ENCODE results near the gene ST6GALNAC4.

Gene ST6GALNAC4

GRCh38 chr9:127943731-127944144, 26.9 kb upstream of the ST6GALNAC4 start:
- TF ChIP-seq REST (IDR thresholded peaks at IDR 0.05; ENCODE audit: insufficient read depth in 1 of 2, low read depth in 2 of 2, low read length in 2 of 2), result no peak
- no peak for TF ChIP-seq FOXP2 (optimal IDR thresholded peaks at IDR 0.05; ENCODE audit: borderline replicate concordance, extremely low read depth, extremely low read length, insufficient read depth)
- TF ChIP-seq TAF1 (IDR thresholded peaks at IDR 0.05; ENCODE audit: borderline replicate concordance, insufficient read depth, low read length), result no peak
- TF ChIP-seq SIN3A (IDR thresholded peaks at IDR 0.05; ENCODE audit: borderline replicate concordance, insufficient read depth, low read length), result no peak
- no peak for TF ChIP-seq POLR2AphosphoS5 (IDR thresholded peaks at IDR 0.05; ENCODE audit: low read depth, low read length)

DNA sequence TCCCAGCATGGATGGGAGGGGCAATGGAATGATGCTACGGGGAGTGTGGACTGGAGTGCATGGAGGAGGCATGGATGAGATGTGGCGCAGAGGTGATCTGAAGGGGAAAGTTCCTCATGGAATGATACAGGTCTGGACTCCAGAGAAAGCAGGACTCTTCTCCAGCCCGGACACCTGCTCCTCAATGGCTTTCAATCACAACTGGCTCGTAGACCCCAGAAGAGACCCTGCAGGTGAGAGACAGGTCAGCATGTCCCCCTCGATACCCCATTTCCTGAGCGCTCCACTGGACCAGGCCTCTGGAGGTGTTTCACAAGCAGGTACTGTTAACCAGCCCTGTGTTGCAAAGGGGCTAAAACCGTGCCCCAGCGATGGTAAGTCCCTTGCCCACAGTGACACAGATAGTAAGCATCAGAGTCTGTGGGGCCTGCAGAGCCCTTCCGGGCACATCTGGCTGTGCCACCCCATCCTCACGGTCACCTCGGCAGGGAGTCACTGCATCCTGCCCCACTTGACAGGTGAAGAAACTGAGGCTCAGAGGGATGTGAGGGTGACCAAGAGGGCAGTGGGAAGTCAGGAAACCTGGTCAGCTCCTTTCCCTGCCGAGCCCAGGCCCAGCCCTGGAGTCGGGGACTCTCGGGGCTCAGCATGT, 26.3 kb upstream of the ST6GALNAC4 start:
- TF ChIP-seq SIN3A (IDR thresholded peaks at IDR 0.05; ENCODE audit: borderline replicate concordance, insufficient read depth, low read length) (no peak), REST (IDR thresholded peaks at IDR 0.05; ENCODE audit: insufficient read depth in 1 of 2, low read depth in 2 of 2, low read length in 2 of 2) (no peak), POLR2AphosphoS5 (IDR thresholded peaks at IDR 0.05; ENCODE audit: low read depth, low read length) (no peak), FOXP2 (optimal IDR thresholded peaks at IDR 0.05; ENCODE audit: borderline replicate concordance, extremely low read depth, extremely low read length, insufficient read depth) (no peak), TAF1 (IDR thresholded peaks at IDR 0.05; ENCODE audit: borderline replicate concordance, insufficient read depth, low read length) (no peak)

DNA sequence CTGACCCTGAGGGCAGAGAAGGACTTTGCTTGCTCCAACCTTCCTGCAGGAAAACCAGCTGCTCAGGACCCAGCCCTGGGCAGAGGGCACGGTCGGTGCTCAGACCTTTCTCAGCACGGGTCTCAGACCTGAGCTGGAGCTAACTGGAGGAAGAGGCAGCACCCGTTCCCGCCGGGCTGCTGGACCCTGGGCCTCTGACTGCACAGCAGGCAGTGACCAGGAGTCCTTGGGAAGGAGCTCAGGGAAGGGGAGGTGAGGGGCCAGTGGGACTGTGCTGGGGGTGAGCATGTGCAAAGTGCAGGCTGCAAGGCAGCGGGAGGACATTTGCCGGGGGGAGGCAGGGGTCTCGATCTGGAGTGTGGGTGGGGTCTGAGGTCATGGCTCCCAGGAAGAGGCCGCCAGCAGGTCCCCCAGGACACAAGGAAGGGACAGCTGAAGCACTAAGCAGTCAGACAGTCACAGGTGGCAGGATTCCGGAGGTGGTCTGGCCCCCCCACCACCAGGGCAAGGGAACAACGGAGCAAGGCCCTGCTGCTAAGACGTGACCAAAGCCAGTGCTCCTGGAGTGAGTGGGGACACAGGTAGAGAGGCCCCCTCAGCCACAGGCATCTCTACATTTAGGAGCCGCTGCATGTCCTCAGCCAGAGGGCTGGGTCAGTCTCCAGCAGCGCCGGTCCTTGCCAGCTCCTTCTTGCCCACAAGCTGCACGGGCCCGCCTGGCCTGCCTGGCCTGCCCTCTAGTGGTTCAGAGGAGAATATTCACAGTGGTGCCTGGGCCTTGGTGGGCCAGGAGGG, 25.6 kb upstream of the ST6GALNAC4 start:
- TF ChIP-seq TAF1 (IDR thresholded peaks at IDR 0.05; ENCODE audit: borderline replicate concordance, insufficient read depth, low read length) (no peak), POLR2AphosphoS5 (IDR thresholded peaks at IDR 0.05; ENCODE audit: low read depth, low read length) (no peak), FOXP2 (optimal IDR thresholded peaks at IDR 0.05; ENCODE audit: borderline replicate concordance, extremely low read depth, extremely low read length, insufficient read depth) (no peak), REST (IDR thresholded peaks at IDR 0.05; ENCODE audit: insufficient read depth in 1 of 2, low read depth in 2 of 2, low read length in 2 of 2) (no peak), SIN3A (IDR thresholded peaks at IDR 0.05; ENCODE audit: borderline replicate concordance, insufficient read depth, low read length) (no peak)

GRCh38 chr9:127941961-127942215, 25.0 kb upstream of the ST6GALNAC4 start:
- TF ChIP-seq FOXP2 (optimal IDR thresholded peaks at IDR 0.05; ENCODE audit: borderline replicate concordance, extremely low read depth, extremely low read length, insufficient read depth), result no peak
- TF ChIP-seq SIN3A (IDR thresholded peaks at IDR 0.05; ENCODE audit: borderline replicate concordance, insufficient read depth, low read length), result no peak
- TF ChIP-seq TAF1 (IDR thresholded peaks at IDR 0.05; ENCODE audit: borderline replicate concordance, insufficient read depth, low read length), result no peak
- TF ChIP-seq REST (IDR thresholded peaks at IDR 0.05; ENCODE audit: insufficient read depth in 1 of 2, low read depth in 2 of 2, low read length in 2 of 2), result no peak
- no peak for TF ChIP-seq POLR2AphosphoS5 (IDR thresholded peaks at IDR 0.05; ENCODE audit: low read depth, low read length)

Measured in PFSK-1 (cell line).